HG02623 (cell line): ENCODE results near the gene URB1.

ENCODE experiments used
- ATAC-seq: cut with Tn5 transposase; IDR thresholded peaks from one replicate; pipeline ENCODE4 v1.9.1; 2021; ENCODE audit warnings: moderate library complexity; ENCODE audit not compliant: unreplicated experiment

Gene URB1

DNA sequence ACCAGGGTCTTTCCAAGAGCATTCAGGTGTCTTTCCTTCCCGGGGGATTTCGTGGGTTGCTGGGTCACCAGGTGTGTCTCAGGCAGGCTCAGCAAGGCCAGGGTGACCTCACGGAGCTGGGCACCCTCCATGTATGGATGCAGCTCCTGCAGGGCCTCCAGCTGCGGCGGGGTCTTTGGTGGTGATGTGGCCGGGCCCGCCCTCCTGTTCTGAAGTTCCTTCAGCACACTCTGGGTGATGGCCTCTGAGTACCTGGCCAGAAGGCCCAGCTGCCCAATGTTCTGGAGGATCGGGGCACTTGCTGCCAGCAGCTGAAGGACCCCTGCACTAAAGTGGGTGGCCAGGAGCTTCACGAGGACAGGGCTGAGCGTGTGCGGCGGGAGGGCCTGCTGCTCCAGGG, 45.5 kb downstream of the URB1 start:
- ATAC-seq: no peak

DNA sequence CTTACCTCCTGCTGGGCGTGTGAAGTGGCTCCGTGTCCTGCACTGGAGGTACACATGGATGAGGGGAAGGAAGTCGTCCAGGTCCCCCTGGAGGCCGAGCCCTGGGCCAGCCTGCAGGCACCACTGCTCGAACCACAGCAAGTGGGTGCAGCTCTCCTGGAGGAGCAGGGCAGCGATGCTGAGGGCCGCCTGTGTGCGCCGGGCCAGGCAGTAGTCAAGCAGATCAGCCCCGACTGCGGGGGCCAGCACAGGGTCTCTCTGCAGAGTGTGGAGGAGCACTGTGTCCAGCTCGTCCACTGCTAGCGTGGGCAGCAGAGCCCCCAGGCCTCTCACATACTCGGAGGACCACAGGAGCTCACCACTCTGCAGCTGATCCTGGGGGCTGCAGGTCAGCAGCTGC, 45.9 kb downstream of the URB1 start:
- ATAC-seq: no peak

DNA sequence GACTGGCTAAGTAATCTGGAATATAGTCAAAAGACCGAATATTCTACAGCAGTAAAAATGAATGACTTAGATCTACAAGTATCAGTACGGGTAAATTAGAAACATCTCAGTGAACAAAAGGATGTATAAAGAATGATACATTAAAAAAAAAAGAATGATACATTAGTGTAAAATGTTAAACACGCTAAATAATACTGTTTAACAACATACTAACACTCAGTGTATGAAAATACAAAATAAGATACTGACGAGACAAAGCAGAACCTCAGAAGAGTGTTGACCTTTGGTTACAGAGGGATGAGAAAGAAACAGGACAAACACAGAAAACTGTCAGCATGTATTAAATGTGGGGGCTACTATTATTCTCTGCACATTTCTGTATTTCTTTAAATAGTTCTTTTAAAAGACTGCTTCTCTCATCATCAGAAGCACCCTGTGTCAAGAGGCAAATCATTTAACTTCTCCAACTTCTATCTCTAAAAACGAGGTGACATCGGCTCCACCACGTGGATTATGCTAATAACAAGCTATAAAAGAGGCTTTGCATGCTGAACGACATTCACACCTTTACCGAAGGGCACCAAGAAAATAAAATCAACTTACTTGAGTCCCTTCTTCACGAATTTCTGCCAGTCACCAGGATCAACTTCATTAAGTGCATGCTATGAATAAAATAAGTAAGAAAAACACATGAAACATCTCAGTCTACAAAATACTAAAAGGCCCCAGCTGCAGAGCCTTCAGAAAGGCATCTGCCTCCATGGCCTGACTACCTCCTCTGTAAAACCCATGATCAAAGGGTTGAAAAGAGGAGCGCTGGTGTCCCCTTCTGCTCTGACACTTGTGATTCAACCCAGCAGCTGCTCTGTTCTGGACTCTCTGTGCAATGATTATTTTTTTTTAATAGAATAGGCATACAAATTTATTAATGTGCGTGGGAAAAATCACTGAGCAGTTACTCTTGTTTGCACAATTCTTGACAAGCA, 51.7 kb downstream of the URB1 start:
- ATAC-seq: no peak

GRCh38 chr21:32338209-32338921, 54.4 kb downstream of the URB1 start:
- no peak for ATAC-seq

DNA sequence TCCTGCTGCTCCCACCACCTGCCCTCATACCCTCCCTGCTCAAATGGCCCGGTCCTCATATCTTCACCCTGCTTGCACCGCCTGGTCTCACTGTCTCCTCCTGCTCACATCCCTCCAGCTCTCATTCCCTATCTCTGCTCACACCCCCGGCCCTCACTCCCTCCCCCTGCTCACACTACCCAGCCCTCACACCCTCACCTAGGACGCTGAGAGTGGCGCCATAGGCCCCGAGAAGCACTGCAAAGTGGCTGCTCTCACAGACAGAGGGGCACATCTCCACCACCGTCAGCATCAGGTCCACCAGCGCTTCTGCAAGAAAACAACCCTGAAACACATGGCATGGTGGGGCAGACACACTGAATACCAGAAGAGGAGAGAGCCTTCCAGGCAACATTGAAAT, 55.6 kb downstream of the URB1 start:
- ATAC-seq: no peak

- ATAC-seq: no peak
Measured at GRCh38 chr21:32336711-32337110, 56.1 kb downstream of the URB1 start.

GRCh38 chr21:32335601-32336575, 56.9 kb downstream of the URB1 start:
- ATAC-seq: no peak

- no peak for ATAC-seq
Measured at GRCh38 chr21:32334980-32335531, 57.8 kb downstream of the URB1 start.

DNA sequence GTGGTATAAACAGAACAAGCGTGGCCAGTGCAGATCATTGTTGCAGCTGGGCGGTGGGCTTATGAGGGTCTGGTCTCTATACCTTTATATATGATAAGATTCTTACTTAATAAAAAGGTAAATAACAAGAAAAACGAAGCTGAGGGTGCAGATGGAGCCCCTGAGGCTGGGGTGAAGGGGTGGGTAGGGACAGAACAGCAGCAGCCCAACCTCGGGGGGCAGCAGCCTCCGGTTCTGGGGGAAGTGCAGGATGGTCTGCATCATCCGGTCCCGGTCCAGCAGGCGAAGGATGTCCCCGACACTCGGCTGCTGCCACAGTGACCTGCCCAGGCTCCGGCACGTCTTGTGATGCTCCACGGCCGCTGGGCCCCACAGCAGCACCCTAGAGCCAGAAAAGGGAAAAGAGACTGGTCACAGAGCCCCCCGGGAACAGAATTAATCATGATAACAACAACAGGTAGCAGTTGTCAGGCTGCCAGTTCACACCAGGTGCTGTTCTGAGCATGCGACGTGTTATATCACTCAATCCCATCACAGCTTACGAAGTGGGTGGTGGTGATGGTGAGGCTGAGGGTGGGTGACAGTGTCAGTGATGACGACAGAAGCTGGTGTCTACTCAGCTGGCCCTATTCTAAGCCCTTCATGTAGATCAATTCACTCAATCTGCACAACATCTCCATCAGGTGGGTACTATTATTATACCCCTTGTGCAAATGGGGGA, 58.7 kb downstream of the URB1 start:
- no peak for ATAC-seq

GRCh38 chr21:32332463-32332951, 60.3 kb downstream of the URB1 start:
- ATAC-seq: no peak

- no peak for ATAC-seq
Measured at GRCh38 chr21:32331444-32332305, 61.1 kb downstream of the URB1 start.

DNA sequence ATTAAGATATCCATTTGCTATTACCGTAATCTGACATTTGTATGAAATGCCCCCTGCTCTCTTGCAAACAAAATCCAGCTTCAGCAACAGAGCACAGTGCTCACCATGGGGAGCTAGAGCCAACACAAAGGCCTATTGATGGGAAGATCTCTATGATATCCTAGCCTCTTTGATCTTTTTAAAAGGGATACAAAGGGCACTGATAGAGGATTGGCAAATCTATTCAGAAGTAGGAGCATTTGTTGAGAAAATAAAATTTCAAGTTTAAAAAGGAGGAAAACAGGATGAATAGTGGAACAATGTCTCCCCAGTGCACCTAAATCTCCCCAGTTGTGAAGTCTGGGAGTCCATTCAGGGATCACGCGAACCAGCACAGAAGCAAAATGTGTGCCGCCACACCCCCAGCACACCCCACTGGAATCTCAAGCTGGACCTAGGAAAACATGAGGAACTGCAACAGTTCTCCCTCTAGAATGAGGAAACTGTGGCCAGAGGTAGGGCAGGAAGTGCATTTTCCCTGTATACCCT, 62.0 kb downstream of the URB1 start:
- no peak for ATAC-seq

DNA sequence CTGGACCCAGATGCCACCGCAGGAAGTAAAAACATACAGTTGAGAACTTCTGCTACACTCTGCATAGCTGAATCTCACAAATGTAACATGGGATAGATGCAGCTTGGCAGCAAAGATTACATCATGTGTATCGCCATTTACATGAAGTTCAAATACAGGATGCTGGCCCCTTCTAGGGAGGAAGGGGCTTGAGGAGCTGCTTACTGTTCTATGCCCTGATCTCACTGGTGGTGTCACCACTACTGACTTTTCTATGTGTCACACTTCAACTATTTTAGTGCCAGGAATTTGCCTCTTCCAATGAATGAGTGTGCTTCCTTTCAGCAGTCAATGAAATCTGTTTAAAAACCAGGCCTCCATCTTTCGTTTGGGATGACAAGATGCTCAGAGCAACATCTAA, 63.0 kb downstream of the URB1 start:
- ATAC-seq: no peak

- no peak for ATAC-seq
Measured at GRCh38 chr21:32329331-32329730, 63.5 kb downstream of the URB1 start.

- no peak for ATAC-seq
Measured at GRCh38 chr21:32328595-32328994, 64.2 kb downstream of the URB1 start.

GRCh38 chr21:32325706-32326105, 67.1 kb downstream of the URB1 start:
- ATAC-seq: no peak

DNA sequence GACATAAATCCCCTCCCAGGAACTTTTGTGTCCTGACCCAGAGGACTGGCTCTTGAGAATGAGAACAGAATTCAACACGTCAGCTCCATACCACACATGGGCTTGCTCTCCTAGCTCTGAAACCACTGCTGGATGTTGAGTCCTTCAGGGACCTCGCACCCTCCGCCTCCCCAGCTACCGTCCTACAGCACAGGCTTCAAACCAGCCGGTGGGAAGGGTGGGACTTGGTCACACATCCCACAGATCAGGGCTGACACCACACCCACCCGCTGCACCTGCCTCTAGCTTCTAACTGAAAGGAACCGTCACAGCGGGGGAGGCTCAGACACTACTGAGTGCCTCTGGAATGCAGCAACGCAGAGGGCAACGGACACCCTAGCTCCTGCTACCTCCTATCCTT, 70.1 kb downstream of the URB1 start:
- ATAC-seq: no peak

DNA sequence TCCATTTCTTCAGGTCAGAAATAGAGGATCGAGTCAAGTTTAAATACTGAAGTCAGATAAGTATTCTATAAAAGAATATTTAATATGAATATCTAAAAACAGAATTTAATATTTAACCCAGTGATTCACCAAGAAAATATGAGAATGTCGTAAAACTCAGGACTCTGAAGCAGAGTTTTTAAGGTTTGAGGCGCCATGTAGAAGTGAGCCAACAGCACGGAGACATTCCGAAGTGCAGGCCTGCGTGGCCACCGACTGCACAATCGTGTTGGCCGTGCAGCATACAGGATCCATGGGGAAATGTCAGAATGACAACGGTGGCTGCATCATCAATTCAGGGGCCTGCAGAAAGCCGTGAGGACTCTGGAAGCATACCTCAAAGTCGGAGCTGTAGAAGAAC, 70.7 kb downstream of the URB1 start:
- no peak for ATAC-seq

- no peak for ATAC-seq
Measured at GRCh38 chr21:32321480-32321879, 71.3 kb downstream of the URB1 start.
